ENCODE measurements around the gene PDE6H.

The PDE6H gene

DNA sequence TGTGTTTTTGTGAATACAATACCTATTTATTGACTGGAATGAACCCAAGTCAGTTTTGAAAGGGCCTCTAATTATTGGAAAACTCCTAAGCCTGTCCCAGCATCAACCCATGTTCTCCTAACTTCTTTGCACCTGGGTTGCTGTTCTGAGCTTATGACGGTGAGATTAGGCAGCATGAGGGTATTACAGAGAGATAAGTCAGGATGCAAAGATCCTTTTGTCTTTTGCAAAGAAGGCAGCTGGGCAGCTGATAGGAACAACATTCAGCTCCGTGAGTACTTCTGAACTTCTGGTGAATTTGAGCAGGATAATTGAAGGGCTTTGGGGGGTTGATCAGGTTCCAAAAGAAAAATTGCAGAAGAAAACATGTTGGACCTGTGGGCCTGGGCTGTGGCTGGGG lies at the start of gene PDE6H:
Gene PDE6H, plus strand, starts transcription at position 227 of the 400 bp plus-strand sequence. CDS start 4,971 bp downstream, outside the sequence.
- no peak for DNase-seq

DNA sequence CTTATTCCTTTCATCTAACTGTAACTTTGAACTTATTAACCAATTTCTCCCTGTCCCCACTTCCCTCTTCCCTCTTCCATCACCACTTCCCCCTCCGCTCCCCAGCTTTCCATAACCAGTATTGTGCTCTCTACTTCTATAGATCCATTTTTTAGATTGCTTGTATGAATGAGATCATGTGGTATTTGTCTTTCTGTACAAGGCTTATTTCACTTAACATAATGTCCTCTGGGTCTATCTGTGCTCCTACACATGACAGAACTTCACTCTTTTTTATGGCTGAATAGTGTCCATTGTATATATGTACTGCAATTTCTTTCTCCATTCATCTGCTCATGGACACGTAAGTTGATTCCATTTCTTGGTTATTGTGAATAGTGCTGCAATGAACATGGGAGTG lies 48.9 kb upstream of the PDE6H start:
- DNase-seq: no peak

DNA sequence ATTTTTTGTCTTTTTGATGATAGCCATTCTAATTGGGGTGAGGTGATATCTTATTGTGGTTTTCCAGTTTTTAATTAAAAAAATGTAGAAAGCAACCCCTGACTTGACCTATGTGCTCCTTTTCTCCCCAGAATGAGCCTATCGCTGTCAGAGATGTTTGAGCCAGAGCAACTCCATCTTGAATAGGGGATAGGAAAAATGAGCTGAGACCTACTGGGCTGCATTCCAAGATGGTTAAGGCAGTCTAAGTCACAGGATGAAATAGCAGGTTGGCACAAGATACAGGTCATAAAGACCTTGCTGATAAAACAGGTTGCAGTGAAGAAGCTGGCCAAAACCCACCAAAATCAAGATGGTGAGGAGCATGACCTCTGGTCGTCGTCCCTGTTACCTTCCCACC lies 48.3 kb upstream of the PDE6H start:
- DNase-seq: no peak

- no peak for DNase-seq
These were observed 45.6 kb upstream of the PDE6H start for GRCh38 chr12:14927267-14927666.

GRCh38 chr12:14928931-14929330 lies 43.9 kb upstream of the PDE6H start:
- DNase-seq: no peak

DNA sequence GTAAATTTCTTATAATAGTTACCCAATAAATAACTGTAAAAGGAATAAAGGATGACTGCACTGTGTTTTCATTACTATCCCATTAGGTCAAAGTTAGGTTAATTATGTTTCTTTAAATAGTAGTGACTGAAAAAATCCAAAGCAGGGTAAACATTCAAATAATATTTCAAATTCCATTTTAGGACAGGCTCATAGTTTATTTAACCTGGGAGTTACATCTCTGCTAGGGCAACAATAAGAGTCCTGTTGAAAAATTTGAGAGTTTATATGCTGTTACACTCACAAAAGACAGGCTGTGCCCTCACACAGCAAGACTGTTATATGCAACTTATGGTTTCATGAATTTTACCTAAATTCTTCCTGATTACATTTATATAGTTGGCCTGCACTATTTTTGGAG lies 42.5 kb upstream of the PDE6H start:
- no peak for DNase-seq

- no peak for DNase-seq
These were observed 41.5 kb upstream of the PDE6H start for GRCh38 chr12:14931359-14931758.

DNA sequence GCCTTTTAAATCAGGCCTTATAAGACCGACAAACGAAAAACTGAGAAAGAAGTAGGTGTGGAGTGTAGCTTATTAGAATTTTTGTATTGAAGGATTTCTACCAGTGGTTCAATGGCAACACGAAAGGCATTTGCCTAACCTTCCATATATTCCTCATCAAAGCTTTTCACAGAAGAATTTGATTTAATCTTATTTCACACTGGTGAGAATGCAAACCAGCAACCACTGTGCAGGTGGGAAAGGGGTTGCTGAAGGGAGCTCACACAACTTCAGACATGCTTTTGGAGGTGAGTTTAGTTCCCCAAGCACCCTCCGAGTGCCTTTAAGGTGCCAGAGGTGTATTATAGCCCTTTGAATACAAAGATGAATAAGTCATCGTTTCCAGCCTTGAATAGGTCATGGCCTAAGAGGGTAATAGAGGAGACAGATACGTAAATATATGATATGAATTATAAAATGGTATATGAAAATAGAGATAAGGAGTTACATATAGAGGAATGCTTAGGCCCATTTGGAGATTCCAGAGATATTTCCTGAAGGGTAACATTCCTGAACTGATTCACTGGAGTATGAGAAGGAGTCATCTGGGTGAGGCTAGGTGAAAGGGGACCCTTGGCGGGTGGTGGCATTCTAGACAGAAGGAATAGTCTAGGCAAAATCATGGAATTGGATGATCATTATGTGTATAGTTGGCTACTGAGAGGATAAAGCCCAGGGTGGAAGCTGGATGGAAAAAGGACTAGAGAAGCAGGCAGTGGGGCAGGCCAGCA lies 40.9 kb upstream of the PDE6H start:
- no peak for DNase-seq

DNA sequence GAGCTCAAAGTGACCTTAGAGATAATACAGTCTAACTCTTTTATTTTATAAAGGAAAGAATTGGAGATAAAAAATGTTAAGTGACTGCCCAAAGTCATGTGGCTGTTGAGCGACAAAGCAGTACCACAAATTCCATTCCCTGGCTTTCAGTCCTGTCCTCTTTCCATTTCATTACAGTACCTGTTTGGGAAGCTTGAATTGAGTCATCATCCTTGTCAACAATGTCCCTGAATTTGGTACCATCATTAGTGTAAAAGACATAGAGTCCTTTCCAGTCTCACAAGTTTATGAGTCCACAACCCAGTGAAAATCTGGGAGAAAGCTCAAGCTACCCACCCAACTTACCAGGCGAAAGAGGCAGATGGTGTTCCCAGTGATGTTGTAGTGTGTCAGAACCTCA lies 38.3 kb upstream of the PDE6H start:
- DNase-seq: no peak

- DNase-seq: no peak
These were observed 37.8 kb upstream of the PDE6H start for GRCh38 chr12:14935031-14935430.

DNA sequence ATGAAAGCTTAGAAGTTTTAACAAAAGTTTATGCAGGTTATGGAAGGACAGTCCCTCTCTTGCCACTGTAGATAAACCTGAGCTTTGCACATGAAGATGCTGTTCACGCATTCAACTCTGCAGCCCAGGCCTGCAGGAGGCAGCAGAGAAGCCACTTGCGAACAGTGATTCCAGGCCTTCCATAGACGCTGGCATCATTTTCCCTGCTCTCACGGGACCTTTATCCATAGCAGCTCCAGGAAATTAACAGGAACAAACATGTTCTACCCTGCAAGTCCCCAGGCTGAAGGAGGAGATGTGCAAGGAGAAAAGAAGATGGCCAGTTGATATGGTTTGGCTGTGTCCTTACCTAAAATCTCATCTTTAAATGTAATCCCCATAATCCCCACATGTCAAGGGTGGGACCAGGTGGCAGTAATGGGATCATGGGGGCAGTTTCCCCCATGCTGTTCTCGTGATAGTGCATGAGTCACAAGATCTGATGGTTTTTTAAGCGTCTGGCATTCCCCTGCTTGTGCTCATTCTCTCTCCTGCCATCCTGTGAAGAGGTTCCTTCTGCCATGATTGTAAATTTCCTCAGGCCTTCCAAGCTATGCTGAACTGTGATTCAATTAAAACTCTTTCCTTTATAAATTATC lies 36.5 kb upstream of the PDE6H start:
- no peak for DNase-seq

DNA sequence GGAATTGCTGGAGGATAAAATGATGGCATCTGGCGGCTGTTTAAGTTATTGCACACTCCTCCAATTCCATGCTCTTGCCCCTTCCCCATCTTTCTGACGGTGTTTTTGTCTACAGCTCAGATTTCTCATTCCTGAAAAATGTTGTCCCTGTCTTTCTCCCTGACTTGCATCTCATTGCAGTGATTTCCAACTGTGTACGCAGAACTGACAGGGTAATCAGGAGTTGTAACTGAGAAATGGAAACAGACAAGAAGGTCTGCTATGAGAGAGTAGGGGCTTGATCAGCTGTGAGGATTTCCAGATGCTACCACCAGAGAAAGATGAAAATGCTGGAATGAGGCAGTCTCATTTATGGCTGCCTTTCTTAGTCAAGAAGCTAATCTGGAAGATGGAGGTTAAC lies 35.8 kb upstream of the PDE6H start:
- no peak for DNase-seq

DNA sequence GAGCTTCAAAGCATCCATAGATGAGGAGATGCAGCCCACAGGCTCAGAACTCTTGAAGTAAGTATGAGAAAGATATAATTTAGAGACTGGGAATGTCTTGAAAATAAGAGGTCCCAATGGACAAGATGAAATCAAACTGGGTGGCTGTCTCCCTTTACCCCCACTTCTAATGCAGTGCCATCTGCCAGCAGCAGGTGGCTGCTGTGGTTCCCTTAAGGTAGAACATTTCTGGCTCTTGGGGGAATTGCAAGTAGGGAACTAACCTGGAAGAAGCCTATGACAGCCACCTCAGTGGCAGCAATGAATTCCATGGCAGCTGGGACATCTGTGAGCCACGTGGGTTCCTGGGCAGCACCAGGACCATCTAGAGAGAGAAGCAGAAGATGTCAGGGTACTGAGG lies 35.2 kb upstream of the PDE6H start:
- DNase-seq: no peak

DNA sequence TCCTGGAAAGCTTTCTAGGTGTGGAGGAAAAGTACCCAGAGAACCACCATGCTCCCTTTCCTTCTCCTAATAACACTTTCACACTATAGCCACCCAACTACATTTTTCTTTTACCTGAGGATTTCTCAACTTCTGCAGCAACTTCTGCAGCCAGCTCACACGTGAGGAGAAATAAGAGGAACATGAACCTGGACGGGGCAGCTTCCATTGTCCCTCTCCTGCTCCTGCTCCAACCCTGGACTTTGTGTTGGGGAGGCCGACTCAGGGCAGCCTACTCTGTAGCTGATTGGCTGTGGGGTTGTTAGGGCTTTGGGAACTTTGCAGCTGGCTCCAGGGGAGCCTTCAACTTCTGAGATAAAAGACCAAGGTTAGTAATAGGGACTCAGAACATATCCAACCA lies 34.5 kb upstream of the PDE6H start, which contains the start of gene ERP27:
Gene ERP27, minus strand, starts transcription at position 237 of the 400 bp plus-strand sequence. Its CDS starts 29 bp downstream, at position 208.
- DNase-seq: no peak

DNA sequence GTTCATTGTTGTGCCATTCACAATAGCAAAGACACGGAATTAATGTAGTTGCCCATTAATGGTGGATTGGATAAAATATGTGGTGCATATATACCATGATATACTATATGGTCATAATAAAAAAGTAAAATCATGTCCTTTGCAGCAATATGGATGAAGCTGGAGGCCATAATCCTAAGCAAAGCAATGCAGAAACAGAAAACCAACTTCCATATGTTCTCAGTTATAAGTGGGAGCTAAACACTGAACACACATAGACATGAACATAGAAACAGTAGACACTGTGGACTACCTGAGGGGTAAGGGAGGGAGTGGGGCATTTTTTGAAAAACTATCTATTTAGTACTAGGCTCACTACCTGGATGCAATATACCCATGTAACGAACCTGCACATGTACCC lies 31.5 kb upstream of the PDE6H start:
- DNase-seq: no peak

- no peak for DNase-seq
These were observed 30.5 kb upstream of the PDE6H start for GRCh38 chr12:14942196-14942931.

DNA sequence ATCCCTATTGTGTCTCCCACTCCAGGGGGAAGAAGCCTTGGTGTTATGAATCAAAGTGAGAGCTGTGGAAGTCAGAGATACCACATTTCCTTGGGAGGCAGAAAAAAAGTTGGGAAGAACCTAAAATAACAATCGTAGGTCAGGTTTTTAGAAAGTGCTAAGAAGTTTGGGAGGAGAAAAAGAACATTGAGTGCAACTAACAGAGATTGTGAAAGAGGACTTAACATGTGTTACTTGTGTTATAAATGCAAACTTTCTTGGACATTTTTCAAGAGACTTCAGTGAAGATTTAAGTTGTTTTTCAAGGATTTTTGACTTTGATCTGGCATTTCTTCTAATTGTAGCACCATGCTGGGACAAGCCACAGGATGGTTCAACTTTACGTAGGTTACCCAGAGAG lies 26.7 kb upstream of the PDE6H start:
- no peak for DNase-seq

DNA sequence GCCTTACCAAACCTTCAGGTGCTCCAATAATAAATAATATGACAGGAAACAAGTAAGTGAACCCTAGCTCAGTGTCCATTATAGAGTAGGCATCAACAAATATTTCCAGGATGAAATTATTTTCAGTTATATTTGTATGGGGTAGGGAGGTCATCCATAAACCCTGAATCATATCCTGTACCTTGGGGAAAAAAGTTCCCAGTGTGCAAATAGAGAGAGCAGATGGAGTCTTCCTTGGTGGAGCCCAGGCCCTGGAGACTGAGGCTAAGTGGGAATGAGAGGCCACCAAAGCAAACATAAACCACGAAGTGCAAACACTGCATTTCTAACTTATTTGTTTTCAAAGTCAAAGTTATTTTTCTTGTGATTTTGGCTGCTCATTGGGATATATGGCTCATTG lies 26.0 kb upstream of the PDE6H start:
- DNase-seq: no peak

- no peak for DNase-seq
These were observed 24.2 kb upstream of the PDE6H start for GRCh38 chr12:14948672-14949071.

GRCh38 chr12:14949631-14950030 lies 23.2 kb upstream of the PDE6H start:
- no peak for DNase-seq

GRCh38 chr12:14950421-14950820 lies 22.4 kb upstream of the PDE6H start:
- DNase-seq: no peak

GRCh38 chr12:14950982-14951746 lies 21.7 kb upstream of the PDE6H start:
- DNase-seq: no peak

GRCh38 chr12:14951851-14952250 lies 21.0 kb upstream of the PDE6H start:
- no peak for DNase-seq

Data from NCI-H2107 (cell line).